OCI-LY1 (cell line): ENCODE results near the gene EXOC6.
A peak's percentile ranks its signal among the peaks of the same experiment; 100 is the strongest.

Experiments used
- H2AFZ ChIP-seq: fragments of 200-600 bp; sonication (generic), shearing (Covaris generic); 2 replicates; pipeline ENCODE4 v1.6.0; 2014; ENCODE audit warnings: antibody characterized with exemption, mild to moderate bottlenecking, low read length
- H3F3A ChIP-seq: fragments of 200-600 bp; sonication (generic), shearing (Covaris generic); 2 replicates; pipeline ENCODE4 v1.6.0; 2014; ENCODE audit warnings: mild to moderate bottlenecking, antibody characterized with exemption, low read length, moderate library complexity; ENCODE audit not compliant: insufficient read depth
- H3K27ac ChIP-seq: fragments of 200-600 bp; sonication (generic); 2 replicates; pipeline ENCODE4 v1.5.1; 2014; ENCODE audit warnings: low read length, mixed run types, mild to moderate bottlenecking, low read depth; ENCODE audit not compliant: poor library complexity, severe bottlenecking
- H3K27me3 ChIP-seq: fragments of 200-600 bp; sonication (generic); 2 replicates; pipeline ENCODE4 v1.6.0; 2014; ENCODE audit warnings: antibody characterized with exemption, mild to moderate bottlenecking, low read length, moderate library complexity; ENCODE audit not compliant: insufficient read depth
- H3K36me3 ChIP-seq: fragments of 200-600 bp; sonication (generic); 2 replicates; pipeline ENCODE4 v1.6.1; 2014; ENCODE audit warnings: mild to moderate bottlenecking, antibody characterized with exemption, low read length, moderate library complexity, mixed read lengths; ENCODE audit not compliant: insufficient read depth
- H3K4me1 ChIP-seq: fragments of 200-600 bp; sonication (generic); 2 replicates; pipeline ENCODE4 v1.5.1; 2014; ENCODE audit warnings: mild to moderate bottlenecking, low read length, moderate library complexity; ENCODE audit not compliant: insufficient read depth, severe bottlenecking
- H3K4me2 ChIP-seq: fragments of 200-600 bp; sonication (generic), shearing (Covaris generic); 2 replicates; pipeline ENCODE4 v1.6.1; 2014; ENCODE audit warnings: low read length
- H3K4me3 ChIP-seq: fragments of 200-600 bp; sonication (generic); 2 replicates; pipeline ENCODE4 v1.5.1; 2014; ENCODE audit warnings: low read length, low read depth, mild to moderate bottlenecking, mixed read lengths; ENCODE audit not compliant: poor library complexity, severe bottlenecking
- H3K79me2 ChIP-seq: fragments of 200-600 bp; shearing (Covaris generic); 2 replicates; pipeline ENCODE4 v1.6.1; 2016; ENCODE audit warnings: mixed run types, low read length, mixed read lengths; ENCODE audit not compliant: insufficient read depth
- H3K9ac ChIP-seq: fragments of 200-600 bp; sonication (generic), shearing (Covaris generic); 2 replicates; pipeline ENCODE4 v1.6.1; 2014; ENCODE audit warnings: mild to moderate bottlenecking, low read length, mixed read lengths
- H3K9me2 ChIP-seq: fragments of 200-600 bp; sonication (generic), shearing (Covaris generic); 2 replicates; pipeline ENCODE4 v1.6.1; 2014; ENCODE audit warnings: low read depth, mild to moderate bottlenecking, low read length, mixed read lengths
- H3K9me3 ChIP-seq: fragments of 200-600 bp; shearing (Covaris generic); 2 replicates; pipeline ENCODE4 v1.6.1; 2014; ENCODE audit warnings: low read length, mixed read lengths
- H4K20me1 ChIP-seq: fragments of 200-600 bp; sonication (generic), shearing (Covaris generic); 2 replicates; pipeline ENCODE4 v1.6.0; 2016; ENCODE audit warnings: mild to moderate bottlenecking, low read length; ENCODE audit not compliant: insufficient read depth
- EZH2 ChIP-seq: fragments of 200-600 bp; sonication (generic), shearing (Covaris generic); IDR thresholded peaks from 2 replicates; pipeline ENCODE4 v1.8.0; 2017; ENCODE audit warnings: borderline replicate concordance, mixed run types, mild to moderate bottlenecking, antibody characterized with exemption, low read length, moderate library complexity, mixed read lengths
- TF ChIP-seq, protein P1 (sequence below): fragments of 200-600 bp; sonication (generic), shearing (Covaris generic); IDR thresholded peaks from 2 replicates; pipeline ENCODE4 v1.5.1; 2017; ENCODE audit warnings: mild to moderate bottlenecking, antibody characterized with exemption, low read length, moderate library complexity, mixed read lengths

The EXOC6 gene

DNA sequence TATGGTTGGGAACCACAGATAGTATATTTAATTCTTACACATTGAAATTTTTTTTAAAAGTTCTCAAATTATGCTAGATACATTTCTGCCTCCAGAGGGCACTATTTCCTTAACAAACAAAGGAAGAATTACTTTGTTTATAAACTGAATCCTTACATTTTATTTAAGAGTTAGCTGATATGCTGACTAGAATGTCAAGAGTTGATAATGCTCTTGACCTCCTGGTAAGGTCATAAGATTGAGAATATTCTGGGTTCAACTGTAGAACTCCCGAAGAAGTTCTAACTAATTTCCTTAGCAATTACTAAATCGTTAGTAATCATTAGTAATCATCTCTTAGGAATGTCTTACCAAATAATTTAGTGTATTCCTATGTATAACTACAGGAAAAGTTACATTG is 117.0 kb downstream of the EXOC6 start:
- no peaks in the 10 kb centered on the region for H3K9me3 ChIP-seq

DNA sequence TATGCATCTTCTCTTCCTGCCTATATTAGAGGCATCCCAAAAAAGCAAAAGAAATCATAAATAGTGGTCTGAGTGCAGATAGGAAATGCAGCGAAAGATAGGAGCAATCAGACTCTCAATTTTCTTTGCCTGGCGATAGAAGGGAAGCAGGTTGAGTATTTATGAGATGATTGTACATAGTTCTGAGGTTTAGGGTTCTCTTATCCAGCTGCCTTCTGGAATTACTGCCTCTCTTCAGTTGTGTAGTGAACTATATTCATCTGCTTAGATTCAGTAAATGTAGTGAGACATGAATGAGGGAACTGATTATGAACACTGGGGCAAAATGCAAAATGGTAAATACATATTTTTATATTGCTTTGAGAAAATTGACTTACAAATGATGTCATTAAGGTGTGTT is 119.3 kb downstream of the EXOC6 start:
- Histone ChIP-seq H2AFZ (no peak overlapping the region), H3K9me2 (no peaks in the 10 kb centered on the region), H3K27ac (no peak overlapping the region), H3F3A (no peaks in the 10 kb centered on the region), H3K79me2 (no peaks in the 10 kb centered on the region), H3K9ac (no peak overlapping the region), H3K4me2 (no peak overlapping the region), H3K27me3 (no peaks in the 10 kb centered on the region), H3K9me3 (no peaks in the 10 kb centered on the region), H3K36me3 (no peaks in the 10 kb centered on the region), H3K4me3 (no peak overlapping the region), H4K20me1 (no peaks in the 10 kb centered on the region), H3K4me1 (no peaks in the 10 kb centered on the region)
- no peak for TF ChIP-seq EZH2
- TF ChIP-seq, protein P1, sequence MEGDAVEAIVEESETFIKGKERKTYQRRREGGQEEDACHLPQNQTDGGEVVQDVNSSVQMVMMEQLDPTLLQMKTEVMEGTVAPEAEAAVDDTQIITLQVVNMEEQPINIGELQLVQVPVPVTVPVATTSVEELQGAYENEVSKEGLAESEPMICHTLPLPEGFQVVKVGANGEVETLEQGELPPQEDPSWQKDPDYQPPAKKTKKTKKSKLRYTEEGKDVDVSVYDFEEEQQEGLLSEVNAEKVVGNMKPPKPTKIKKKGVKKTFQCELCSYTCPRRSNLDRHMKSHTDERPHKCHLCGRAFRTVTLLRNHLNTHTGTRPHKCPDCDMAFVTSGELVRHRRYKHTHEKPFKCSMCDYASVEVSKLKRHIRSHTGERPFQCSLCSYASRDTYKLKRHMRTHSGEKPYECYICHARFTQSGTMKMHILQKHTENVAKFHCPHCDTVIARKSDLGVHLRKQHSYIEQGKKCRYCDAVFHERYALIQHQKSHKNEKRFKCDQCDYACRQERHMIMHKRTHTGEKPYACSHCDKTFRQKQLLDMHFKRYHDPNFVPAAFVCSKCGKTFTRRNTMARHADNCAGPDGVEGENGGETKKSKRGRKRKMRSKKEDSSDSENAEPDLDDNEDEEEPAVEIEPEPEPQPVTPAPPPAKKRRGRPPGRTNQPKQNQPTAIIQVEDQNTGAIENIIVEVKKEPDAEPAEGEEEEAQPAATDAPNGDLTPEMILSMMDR = no peak

More for the DNA sequence above, 117.0 kb downstream of the EXOC6 start:
- Histone ChIP-seq H3K36me3 (no peaks in the 10 kb centered on the region), H3K27me3 (no peaks in the 10 kb centered on the region), H3K9me2 (no peaks in the 10 kb centered on the region), H3K4me3 (no peak overlapping the region), H4K20me1 (no peaks in the 10 kb centered on the region), H3K4me1 (no peaks in the 10 kb centered on the region), H3K9ac (no peak overlapping the region), H3K79me2 (no peaks in the 10 kb centered on the region), H3K4me2 (no peak overlapping the region), H2AFZ (no peak overlapping the region), H3K27ac (no peak overlapping the region), H3F3A (no peaks in the 10 kb centered on the region)
- TF ChIP-seq, protein P1 = peak; percentile 53
- no peak for TF ChIP-seq EZH2

DNA sequence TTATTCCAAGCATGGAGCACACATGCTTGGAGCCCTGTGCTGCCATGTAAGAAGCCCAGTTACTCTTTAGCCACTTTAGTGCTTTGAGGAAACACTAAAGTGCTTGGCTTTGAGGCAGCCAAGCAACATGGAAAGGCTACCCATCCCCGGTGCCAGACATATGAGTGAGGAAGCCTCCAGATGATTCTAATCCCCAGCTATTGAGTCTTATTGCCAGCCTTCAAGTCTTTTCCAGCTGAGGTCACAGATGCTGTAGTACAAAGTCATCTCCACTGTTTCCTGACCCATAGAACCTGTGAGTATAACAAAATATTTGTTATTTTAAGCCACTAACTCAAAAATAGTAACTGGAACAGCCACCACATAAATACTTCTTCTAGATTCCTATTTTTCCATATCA is 120.8 kb downstream of the EXOC6 start:
- no peaks in the 10 kb centered on the region for H3K27me3 ChIP-seq
- no peaks in the 10 kb centered on the region for H3K36me3 ChIP-seq
- H3K4me3 ChIP-seq = no peak overlapping the region
- TF ChIP-seq EZH2 = no peak
- TF ChIP-seq, protein P1 = no peak
- no peak overlapping the region for H2AFZ ChIP-seq
- no peaks in the 10 kb centered on the region for H3K9me3 ChIP-seq
- H3K9me2 ChIP-seq = no peaks in the 10 kb centered on the region
- H3K4me2 ChIP-seq = no peak overlapping the region
- no peak overlapping the region for H3K9ac ChIP-seq
- H3K79me2 ChIP-seq = no peaks in the 10 kb centered on the region
- no peaks in the 10 kb centered on the region for H3K4me1 ChIP-seq
- no peak overlapping the region for H3K27ac ChIP-seq
- no peaks in the 10 kb centered on the region for H3F3A ChIP-seq
- no peaks in the 10 kb centered on the region for H4K20me1 ChIP-seq
